Stimulated activated CD4-positive, alpha-beta T cell treated with anti-CD3 and anti-CD28 coated beads, Interleukin-4, amount 100 ng/mL, for 24 hours (primary cell): ENCODE results near the gene ZNF653.
"Not testable (repeated sequence)": the region's sequence is repeated elsewhere in the genome, so short reads cannot be mapped to it uniquely, and the experiment has no call there.

ENCODE experiments used
- DNase-seq: peaks from one replicate; pipeline ENCODE4 v3.0.0-alpha.2; 2020

The ZNF653 gene

DNA sequence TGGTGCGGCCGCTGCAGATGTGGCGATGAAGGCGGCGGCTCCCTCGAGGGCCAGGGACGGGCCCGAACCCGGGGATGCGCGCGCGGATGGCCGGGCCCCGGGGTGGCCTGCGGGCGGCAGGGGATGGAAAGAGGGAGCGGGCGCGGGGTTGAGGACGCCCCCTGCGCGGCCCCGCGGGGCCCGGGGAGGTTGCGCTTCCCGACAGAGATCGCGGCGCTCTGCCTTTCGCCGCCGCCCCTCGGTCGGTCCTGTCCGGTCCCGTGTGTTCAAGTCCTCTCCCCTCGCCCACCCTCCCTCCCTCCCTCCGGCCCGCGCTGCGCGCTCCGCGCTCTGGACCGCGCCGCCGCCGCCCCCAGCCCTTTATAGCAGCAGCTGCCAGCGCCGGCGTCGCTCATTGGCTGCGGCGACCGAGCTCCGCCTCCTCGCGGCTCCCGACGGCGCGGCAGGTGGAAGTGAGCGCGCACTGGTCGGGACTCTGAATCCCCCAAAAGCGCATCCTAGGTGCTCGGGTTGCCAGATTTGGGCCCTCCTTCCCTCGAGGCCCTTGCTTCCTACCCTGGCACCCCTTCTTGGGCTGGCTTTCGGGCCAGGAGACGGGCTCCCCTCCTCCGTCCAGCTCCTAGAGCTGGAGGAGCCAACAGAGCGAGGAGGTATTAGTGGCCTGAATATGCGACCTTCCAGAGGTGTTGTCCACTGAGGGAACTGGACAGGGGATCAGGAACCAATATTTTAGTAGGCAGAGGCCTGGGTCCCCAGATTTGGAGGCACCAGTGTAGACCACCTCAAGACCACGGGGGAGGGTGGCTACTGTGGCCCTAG lies 24.7 kb downstream of the ZNF653 start, which contains the start of gene ELAVL3:
TSS of gene ELAVL3 (minus strand) at position 332 of the 819 bp plus-strand sequence. CDS start 438 bp downstream, outside the sequence.
- DNase-seq = no peak

DNA sequence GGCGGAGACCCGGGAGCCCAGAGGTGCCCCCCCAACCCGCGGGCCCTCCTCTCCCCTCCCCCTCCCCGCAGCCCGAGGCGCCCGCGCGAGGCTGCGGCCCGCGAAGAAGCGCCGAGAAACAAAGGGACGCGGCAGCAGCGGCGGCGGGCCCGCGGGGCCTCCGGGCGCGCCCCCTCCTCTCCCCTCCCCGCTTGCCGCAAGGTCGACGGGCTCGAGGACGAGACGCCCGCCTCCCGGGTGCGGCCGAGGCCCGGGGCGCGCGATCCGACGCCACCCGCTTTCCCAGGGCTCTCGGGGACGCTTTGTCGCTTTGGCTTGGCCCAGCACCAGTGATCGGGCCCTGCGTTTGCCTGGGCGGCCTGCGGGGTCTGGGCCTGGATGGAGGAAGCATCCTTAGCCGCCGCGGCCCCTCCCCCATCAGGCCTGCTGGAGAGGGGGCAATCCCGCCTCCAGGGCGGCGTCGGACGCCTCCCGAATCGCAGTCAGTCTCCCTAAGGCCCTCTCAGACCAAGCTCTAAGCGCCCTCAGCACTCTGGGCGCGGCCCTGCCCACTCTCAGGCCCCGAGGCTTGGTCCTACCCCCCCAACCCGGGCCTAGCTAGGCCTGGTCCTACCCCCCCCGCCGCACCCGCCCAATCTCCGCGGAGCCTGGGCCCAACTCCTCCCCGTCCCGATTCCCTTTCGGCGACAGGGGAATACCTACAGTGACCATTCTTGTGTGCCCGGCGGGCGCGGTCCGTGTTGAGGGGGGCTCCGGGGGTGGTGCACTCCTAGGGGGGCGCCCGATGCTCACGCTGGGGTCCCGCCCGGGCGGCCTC lies 25.5 kb downstream of the ZNF653 start:
- no peak for DNase-seq

DNA sequence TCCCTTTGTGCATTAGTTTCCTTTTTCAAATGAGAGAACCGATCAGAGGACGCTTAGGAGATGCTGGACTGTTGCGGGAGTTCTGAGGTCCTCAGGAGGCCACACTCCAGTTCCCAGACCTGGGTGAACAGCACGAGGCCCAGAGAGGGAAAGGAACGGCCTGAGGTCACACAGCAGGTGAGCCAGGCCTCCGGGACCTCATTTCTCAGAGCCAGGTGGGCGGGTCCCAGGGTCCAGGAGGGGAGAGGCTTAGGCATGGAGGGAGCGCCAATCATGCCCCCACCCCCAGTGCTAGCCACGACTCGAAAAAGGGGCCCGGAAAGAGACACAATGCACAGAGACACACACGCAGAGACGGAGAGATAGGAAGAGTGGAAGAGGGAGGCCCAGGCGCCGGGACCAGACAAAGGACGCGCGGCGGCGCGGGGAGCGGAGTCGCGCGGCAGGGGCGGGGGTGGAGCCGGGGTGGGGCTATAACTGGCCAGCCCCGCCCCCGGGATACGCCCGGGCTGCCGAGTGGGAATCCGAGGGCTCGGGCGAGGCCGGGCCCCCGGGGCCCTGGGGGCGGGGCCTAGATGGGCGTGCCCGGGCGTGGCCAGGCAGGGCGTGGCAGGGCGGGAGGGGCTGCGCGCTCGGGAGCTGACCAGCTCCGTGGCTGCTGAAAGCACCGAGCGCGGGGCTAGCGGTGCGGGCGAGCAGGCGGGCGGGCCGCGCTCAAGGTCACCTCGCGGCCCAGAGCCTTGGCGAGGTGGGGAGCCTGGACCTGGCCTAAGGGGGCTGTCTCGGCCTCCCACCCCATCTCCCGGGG lies 26.3 kb downstream of the ZNF653 start:
- DNase-seq = no peak

DNA sequence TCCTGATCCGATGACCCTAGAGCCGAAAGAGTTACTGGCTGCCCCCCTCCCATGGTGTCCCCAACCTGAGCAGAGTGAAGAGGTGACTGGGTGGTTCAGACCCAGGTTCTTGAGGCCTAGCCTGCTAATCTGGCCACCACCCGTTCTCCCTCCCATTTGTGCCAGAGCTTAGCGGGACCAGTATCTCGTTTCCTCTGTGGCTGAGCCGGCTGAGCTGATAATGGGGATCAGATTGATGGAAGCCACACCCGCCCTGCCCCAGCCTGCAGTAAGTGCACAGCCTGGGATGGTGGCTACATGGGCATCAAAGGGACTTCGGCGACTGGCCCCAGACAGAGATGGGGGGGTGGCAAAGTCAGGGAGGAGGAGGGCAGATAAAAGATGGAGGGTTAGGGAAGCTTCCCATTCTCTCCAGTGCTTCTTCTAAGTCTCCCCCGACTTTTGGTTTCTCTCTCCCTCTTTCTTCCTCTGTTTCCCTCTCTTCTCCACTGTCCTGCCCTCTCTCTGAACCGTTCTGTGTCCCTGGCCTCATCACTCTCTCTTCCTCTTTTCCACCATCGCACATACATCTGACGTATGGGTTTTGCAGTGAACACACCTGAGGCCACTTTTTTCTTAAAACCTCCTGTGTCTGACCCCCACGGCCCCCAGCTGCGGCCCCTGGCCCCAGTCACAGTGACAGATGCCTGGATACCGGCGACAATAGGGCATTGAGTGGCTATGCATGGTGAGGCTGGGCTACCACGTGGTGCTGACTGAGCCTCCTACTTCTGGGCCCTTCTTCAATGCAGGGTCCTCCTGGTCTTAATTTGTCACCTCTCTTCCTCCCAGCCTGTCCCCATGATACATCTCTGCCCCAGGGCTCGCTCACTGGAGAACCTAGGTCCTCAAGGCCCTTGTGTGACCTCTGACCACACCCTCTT lies 27.2 kb downstream of the ZNF653 start:
- no peak for DNase-seq

DNA sequence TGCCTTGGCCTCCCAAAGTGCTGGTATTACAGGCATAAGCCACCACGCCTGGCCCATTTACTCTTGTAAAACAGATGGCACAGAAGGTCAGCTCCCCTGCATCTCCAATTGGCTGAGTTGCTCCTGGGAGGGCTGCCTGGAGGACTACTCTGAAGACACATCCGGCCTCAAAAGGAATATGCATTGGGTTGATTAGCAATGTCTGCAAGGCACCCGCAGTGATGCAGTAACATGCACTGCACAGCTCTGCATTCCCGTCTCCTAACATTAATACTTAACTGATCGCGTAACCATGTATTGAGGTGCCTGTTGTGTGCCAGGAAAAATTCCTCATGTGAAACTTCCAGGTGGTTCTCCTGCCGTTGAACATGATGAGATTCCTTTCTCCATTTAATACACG lies 29.8 kb downstream of the ZNF653 start:
- DNase-seq = no peak

DNA sequence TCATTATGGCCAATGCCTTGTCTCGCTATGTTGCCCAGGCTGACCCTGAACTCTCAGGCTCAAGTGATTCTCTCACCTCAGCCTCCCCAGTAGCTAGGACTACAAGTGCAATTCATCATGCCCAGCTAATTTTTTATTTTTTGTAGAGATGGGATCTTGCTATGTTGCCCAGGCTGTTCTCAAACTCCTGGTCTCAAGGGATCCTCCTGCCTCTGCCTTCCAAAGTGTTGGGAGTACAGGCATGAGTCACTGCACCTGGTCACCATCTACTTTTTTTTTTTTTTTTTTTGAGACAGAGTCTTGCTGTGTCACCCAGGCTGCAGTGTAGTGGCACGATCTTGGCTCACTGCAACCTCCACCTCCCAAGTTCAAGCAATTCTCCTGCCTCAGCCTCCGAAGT lies 30.3 kb downstream of the ZNF653 start:
- DNase-seq = not testable (repeated sequence)

DNA sequence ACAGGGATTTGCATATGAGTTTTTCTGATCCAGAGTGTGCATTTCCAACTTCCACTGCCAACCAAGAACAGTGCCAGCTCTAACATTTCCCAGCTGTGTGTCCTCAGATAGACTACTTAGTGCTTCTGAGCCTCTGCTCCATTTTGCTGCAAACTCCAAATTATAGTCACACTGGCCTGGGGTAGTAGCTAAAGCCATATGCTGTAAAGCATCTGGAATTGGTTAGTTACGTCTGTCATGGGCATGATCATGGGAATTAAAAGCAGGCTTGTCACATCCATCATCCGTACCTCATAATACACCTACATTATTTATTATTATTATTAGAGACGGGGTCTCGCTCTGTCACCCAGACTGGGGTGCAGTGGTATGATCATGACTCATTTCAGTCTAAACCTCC lies 31.9 kb downstream of the ZNF653 start:
- no peak for DNase-seq

DNA sequence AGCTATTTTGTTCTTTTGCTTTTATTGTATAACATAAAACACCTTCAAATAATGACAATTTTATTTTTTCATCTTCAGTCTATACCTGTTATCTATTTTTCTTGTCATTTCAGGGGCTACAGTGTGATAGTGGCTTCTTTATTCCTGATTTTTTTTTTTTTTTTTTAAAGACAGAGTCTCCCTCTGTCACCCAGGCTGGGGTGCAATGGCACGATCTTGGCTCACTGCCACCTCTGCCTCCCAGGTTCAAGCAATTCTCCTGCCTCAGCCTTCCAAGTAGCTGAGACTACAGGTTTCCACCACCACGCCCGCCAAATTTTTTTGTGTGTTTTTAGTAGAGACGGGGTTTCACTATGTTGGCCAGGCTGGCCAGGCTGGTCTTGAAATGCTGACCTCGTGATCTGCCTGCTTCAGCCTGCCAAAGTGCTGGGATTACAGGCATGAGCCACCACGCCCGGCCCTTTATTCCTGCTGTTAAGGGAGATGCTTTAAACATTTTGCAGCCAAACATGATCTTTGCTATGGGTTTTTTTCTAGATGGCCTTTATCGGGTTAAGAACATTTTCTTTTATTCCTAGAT lies 37.3 kb downstream of the ZNF653 start:
- DNase-seq = not testable (repeated sequence)

DNA sequence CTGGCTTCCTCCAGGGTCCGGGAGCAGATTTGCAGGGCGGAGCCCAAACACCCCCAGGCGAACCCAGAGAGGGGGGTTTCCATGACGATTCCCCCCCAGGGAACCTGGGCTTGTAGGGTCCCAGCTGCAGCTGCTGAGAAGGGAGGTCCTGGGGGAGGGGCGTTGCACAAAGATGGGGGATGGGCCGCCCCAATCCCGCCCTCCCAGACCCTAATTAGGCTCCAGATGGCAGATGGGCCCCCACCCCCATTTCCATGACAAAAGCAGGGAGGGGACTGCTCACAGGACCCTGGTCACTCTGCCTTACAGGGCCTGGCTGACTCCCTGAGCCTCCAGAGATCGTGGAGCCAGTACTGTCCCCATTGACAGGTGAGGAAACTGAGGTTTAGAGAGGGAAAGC lies 40.0 kb downstream of the ZNF653 start:
- no peak for DNase-seq

DNA sequence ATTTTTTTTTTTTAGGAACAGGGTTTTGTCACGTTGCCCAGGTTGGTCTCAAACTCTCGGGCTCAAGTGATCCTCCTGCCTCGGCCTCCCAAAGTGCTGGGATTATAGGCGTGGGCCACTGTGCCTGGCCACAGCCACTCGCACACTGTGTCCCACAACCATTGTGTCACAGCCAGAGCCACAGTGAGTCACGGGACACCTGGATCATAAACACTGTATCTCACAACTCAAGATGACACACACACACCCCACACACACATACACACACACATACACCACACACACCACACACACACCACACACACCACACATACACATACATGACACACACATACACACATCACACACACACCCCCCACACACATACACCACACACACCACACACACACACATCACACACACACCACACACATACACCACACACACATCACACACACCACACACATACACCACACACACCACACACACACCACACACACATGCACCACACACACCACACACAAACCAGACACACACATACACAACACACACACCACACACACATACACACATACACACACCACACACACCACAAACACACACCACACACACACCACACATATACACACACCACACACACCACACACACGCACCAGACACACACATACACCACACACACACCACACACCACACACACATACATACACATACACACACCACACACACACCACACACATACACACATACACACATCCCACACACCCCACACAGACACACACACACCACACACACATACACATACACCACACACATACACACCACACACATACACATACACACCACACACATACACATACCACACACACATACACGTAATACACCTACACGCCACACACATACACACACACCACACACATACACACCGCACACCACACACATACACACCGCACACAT lies 41.0 kb downstream of the ZNF653 start:
- no peak for DNase-seq

DNA sequence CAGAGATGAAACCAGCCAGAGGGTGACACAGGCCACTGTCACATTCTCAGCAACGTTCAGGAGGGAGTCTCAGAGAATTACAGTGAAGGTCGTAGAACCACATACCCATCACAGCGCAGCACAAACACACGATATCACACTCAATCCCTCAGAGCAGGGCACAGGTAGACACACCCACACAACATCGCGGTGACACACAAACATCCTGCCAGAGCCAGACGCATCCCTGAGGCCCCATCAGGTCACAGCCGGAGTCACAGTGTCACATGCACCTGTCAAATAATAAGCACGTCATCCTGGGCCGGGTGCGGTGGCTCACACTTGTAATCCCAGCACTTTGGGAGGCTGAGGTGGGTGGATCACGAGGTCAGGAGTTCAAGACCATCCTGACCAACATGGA lies 42.2 kb downstream of the ZNF653 start:
- no peak for DNase-seq

DNA sequence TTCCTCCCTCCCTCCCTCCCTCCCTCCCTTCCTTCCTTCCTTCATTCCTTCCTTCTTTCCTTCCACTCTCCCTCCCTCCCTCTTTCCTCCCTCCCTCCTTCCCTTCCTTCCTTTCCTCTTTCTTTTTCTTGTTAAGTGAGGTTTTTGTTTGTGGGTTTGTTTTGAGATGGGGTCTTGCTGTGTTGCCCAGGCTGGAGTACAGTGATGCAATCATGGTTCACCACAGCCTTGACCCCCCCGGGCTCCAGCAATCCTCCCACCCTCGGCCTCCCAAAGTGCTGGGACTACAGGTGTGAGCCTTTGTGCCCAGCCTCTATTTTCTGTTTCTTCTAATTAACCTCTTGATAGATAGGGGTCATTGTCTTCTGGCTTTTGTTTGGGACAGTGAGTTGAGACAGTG lies 44.2 kb downstream of the ZNF653 start:
- no peak for DNase-seq

DNA sequence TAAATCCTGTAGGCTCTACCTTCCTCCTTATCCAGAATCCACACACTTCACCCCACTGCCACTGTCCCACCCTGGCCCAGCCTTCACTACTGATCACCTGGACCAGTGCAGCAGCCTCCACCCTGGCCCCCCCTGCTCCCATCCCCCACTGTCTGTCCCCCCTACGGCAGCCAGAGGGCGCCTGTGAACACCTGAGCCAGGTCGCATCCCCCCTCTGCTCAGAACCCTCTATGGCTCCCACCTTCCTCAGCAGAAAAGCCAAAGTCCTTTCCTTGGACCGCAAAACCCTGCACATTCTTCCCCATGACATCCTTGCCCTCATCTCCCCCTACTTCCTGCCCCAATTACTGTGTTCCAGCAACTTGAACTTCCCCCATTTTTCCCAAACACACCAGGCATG lies 45.4 kb downstream of the ZNF653 start:
- DNase-seq = no peak

DNA sequence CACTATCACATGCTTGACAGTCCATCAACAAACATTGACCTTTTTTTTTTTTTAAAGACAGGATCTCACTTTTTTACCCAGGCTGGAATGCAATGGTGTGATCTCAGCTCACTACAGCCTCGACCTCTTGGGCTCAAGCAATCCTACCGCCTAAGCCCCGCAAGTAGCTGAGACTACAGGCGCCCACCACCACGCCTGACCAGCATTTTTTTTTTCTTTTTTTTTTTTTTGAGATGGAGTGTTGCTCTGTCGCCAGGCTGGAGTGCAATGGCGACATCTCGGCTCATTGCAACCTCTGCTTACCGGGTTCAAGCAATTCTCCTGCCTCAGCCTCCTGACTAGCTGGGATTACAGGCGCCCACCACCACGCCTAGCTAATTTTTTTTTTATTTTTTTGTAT lies 46.7 kb downstream of the ZNF653 start:
- DNase-seq = not testable (repeated sequence)

DNA sequence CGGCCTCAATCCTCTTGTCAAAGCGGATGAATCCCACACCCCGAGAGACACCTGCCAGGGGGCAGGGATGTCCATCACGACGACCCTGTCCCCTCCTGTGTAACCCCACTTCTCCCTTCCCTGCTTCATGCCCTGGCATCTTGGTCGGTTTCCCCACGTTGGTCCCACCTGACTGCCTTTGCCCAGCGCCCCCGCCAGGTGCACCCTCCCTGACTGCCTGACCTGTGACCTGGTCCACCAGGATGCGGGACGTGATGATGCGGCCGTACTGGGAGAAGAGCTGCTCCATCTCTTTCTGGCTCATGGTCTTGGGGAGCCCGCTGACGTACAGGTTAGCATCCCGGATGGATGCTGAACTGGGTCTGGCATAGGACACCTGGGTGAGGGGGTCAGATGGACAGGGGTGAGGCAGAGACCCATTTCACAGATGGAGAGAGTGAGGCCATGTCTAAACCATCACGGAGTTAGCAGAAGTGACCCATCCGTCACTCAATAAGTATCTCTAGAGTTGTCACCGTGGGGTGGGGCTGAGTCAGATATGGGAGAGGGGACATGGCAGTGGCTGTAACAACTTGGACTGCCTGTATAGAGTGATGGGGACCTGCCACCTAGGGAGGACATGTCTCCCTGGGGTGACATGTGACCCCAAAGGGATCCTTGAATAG lies 47.3 kb downstream of the ZNF653 start:
- no peak for DNase-seq

DNA sequence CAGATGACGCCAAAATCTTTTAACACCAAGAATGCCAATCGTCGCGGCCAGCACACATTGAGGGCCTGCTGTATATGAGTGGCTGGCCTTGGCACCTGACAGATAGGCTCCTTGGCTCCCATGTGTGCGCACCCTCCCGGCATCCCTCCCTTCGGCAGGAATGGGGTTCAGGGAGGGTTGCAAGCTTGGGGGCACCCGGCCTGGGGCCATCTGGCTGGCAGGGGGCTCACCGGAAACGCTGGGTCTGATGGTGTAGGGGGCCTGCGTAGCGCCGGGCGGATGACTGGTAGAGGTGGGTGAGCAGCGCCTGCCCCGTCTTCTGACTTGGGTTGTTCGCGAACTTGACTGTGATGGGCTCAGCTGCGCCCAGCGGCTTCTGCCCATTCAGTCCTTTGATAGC lies 47.8 kb downstream of the ZNF653 start:
- DNase-seq = no peak

DNA sequence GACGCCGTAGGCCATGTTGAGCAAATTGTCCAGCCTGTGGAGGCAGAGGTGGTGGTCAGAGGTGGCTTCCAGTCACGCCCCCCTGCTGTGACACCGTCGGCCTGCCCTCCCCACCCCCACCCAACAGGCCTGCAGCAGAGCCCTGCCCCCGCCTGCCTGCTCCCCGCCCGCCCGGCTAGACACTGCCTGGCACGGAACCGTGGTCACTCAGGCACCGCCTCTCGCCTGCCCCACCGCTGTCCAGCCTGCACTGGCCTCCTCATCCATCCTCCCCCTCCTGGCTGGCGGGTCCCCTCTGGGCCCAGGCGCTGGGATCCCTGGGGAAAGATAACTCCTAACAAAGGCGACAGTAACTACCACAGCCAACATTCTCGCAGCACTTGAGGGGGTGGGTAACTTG lies 48.5 kb downstream of the ZNF653 start:
- DNase-seq = no peak

DNA sequence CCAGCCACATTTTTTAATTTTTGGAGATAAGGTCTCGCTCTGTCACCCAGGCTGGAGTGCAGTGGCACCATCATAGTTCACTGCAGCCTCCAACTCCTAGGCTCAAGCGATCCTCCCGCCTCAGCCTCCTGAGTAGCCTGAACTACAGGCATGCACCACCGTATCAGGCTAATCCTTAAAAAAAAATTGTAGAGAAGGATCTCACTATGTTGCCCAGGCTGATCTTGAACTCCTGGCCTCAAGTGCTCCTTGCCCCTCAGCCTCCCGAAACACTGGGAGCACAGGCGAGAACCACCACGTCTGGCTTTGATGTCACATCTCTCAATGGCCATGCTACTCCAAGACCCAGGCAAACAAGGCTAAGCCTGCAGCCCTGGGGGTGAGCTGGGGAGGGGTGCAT lies 49.0 kb downstream of the ZNF653 start:
- no peak for DNase-seq

DNA sequence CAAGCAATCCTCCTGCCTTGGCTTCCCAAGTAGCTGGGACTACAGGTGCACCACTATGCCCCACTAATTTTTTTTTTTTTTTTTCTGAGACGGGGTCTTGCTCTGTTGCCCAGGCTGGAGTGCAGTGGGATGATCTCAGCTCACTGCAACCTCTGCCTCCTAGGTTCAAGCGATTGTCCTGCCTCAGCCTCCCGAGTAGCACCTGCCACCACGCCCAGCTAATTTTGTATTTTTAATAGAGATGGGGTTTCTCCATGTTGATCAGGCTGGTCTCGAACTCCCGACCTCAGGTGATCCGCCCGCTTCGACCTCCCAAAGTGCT lies 50.4 kb downstream of the ZNF653 start:
- not testable (repeated sequence) for DNase-seq
